HL-60 (cell line): ENCODE results near the gene TRMU.

ENCODE experiments used
- CTCF ChIP-seq: IDR thresholded peaks from one replicate; pipeline ENCODE4 v1.5.1; 2011; ENCODE audit warnings: low read length, control low read depth, inconsistent platforms; ENCODE audit not compliant: insufficient read depth
- GABPA ChIP-seq: IDR thresholded peaks from 2 replicates; pipeline ENCODE4 v1.6.1; 2012; ENCODE audit warnings: low read depth
- POLR2AphosphoS5 ChIP-seq: IDR thresholded peaks from 2 replicates; pipeline ENCODE4 v1.6.1; 2012; ENCODE audit warnings: low read depth
- REST ChIP-seq: IDR thresholded peaks from 2 replicates; pipeline ENCODE4 v1.6.1; 2012; ENCODE audit warnings: low read depth; ENCODE audit not compliant: insufficient replicate concordance
- SPI1 ChIP-seq: IDR thresholded peaks from 2 replicates; pipeline ENCODE4 v1.6.1; 2012; ENCODE audit warnings: low read depth, mild to moderate bottlenecking, borderline replicate concordance

- no peak for TF ChIP-seq REST
- TF ChIP-seq CTCF, result no peak
- TF ChIP-seq GABPA, result no peak
- no peak for TF ChIP-seq POLR2AphosphoS5
- TF ChIP-seq SPI1, result no peak
These were observed 36.4 kb upstream of the TRMU start for GRCh38 chr22:46299101-46299500.
